DOHH2 (cell line): ENCODE measurements around the gene NR1H4.

Experiments
- CTCF ChIP-seq: fragments of 200-600 bp; sonication (generic); IDR thresholded peaks from one replicate; pipeline ENCODE4 v1.5.1; 2014; ENCODE audit warnings: antibody characterized with exemption, mild to moderate bottlenecking, low read depth, low read length; ENCODE audit not compliant: poor library complexity, severe bottlenecking
- EZH2phosphoT487 ChIP-seq: fragments of 200-600 bp; sonication (generic); IDR thresholded peaks from 2 replicates; pipeline ENCODE4 v1.6.1; 2017; ENCODE audit warnings: borderline replicate concordance, mild to moderate bottlenecking, antibody characterized with exemption, low read length, moderate library complexity, mixed read lengths

DNA sequence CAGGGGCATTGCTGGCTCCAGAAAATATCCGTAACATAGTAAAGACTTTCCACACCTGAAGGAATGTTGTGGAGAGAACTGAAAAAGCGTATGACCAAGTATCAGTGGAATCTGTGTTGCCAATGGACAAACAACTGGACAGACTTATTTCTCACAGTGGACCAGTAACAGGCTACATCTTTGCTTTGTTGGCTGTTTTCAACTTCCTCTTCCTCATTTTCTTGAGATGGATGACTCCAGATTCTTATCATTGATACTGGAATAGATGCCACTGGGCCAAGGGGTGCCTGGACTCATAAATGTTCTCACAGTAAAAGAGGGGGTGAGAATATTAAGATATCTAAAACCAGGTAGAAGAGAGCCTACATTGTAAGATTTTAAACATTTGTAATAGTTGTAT is 106.2 kb downstream of the NR1H4 start:
- TF ChIP-seq CTCF, result no peak
- TF ChIP-seq EZH2phosphoT487, result no peak
